Mucosa of descending colon (tissue), 3 donors: ENCODE measurements around the gene CERS2. TPM values are rescaled to one million over a fixed set of nuclear protein-coding genes. Genes with fewer than 3 reads are reported as not detected.
"Not testable (repeated sequence)": the region's sequence is repeated elsewhere in the genome, so short reads cannot be mapped to it uniquely, and the experiment has no call there.

ENCODE experiments used
- ATAC-seq: fragments of 200-7000 bp; cut with Tn5 transposase; one replicate; pipeline ENCODE4 v1.9.1; 2020; ENCODE audit warnings: mild to moderate bottlenecking, moderate library complexity
- DNase-seq, 3 donors: peaks; one replicate each; pipeline ENCODE4 v3.0.0-alpha.2; 2020
- H3K36me3 ChIP-seq: fragments of 200-600 bp; one replicate; pipeline ENCODE4 v1.8.0; 2021; ENCODE audit warnings: low read depth, mild to moderate bottlenecking
- H3K4me1 ChIP-seq: fragments of 200-600 bp; one replicate; pipeline ENCODE4 v1.8.0; 2021; ENCODE audit warnings: low read depth, mild to moderate bottlenecking
- H3K4me3 ChIP-seq: fragments of 200-600 bp; one replicate; pipeline ENCODE4 v1.8.0; 2021; ENCODE audit warnings: mild to moderate bottlenecking
- H3K9me3 ChIP-seq: fragments of 200-600 bp; one replicate; pipeline ENCODE4 v1.8.0; 2021; ENCODE audit warnings: mild to moderate bottlenecking
- intact Hi-C, 2 donors: fragments of 100-400 bp; cut with DNase I in 1 of 2; cut with micrococcal nuclease in 1 of 2; formaldehyde crosslinking; loops; one replicate each; pipeline versions ENCODE4 v1.11.0 to v1.11.1; 2022; cut with DNase I, micrococcal nuclease
- total RNA-seq, 3 donors: library from RNA; stranded (reverse); fragmentation: NEBNext Ultra II Directional in 2 of 3; extraction: Animal tissue kit (Norgen Biotek cat#: 25700) in 2 of 3; gene quantifications; one replicate each; pipeline versions ENCODE4 v1.2.1 to v1.2.4, GENCODE V29; 2021 to 2023
- TF ChIP-seq, protein P1 (sequence below): fragments of 200-600 bp; IDR thresholded peaks from one replicate; pipeline ENCODE4 v1.8.0; 2022; ENCODE audit warnings: antibody characterized with exemption, mild to moderate bottlenecking
- donor health status: DM: no; HTN: no; CAD: no; lungs with moderate emphysema.
- donor health status: DM: no; HTN: no; CAD: no.
- donor health status: DM: no; HTN: yes; CAD: no.

The CERS2 gene
- total RNA-seq, 3 donors from 2014 or later, result 142 to 209 (median 186) TPM

DNA sequence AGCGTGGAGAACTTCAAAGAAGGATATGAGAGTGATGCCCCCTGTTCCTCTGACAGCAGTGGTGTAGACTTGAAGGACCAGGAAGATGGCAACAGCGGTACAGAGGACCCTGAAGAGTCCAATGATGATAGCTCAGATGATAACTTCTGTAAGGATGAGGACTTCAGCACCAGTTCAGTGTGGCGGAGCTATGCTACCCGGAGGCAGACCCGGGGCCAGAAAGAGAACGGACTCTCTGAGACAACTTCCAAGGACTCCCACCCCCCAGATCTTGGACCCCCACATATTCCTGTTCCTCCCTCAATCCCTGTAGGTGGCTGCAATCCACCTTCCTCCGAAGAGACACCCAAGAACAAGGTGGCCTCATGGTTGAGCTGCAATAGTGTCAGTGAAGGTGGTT, 14.0 kb downstream of the CERS2 start:
- no peak for ATAC-seq
- TF ChIP-seq, protein P1, sequence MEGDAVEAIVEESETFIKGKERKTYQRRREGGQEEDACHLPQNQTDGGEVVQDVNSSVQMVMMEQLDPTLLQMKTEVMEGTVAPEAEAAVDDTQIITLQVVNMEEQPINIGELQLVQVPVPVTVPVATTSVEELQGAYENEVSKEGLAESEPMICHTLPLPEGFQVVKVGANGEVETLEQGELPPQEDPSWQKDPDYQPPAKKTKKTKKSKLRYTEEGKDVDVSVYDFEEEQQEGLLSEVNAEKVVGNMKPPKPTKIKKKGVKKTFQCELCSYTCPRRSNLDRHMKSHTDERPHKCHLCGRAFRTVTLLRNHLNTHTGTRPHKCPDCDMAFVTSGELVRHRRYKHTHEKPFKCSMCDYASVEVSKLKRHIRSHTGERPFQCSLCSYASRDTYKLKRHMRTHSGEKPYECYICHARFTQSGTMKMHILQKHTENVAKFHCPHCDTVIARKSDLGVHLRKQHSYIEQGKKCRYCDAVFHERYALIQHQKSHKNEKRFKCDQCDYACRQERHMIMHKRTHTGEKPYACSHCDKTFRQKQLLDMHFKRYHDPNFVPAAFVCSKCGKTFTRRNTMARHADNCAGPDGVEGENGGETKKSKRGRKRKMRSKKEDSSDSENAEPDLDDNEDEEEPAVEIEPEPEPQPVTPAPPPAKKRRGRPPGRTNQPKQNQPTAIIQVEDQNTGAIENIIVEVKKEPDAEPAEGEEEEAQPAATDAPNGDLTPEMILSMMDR, result no peak
- intact Hi-C loops, result no loop called here

DNA sequence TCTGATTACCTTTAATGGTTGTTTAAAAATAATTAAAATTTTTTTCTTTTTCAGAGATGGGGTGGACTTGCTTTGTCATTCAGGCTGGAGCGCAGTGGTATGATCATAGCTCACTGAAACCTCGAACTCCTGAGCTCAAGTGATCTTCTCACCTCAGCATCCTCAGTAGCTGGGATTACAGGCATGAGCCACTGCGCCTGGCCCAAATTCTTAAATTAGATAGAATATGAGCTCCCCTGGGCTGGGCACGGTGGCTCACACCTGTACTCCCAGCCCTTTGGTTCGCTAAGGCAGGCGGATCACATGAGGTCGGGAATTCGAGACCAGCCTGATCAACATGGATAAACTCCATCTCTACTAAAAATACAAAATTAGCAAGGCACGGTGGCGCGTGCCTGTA, 17.0 kb downstream of the CERS2 start:
- ATAC-seq (no peak), DNase-seq (no peak)
- H3K9me3 ChIP-seq, result no peaks in the 10 kb centered on the region

More for the DNA sequence above, 14.0 kb downstream of the CERS2 start:
- DNase-seq, result no peak
- H3K36me3 ChIP-seq, result peaks cover 11% of the 10 kb centered on the region
- no peaks in the 10 kb centered on the region for H3K9me3 ChIP-seq
- no peaks in the 10 kb centered on the region for H3K4me1 ChIP-seq
- H3K4me3 ChIP-seq, result no peak overlapping the region

GRCh38 chr1:150955280-150955679, 19.4 kb downstream of the CERS2 start:
- H3K36me3 ChIP-seq, result peaks cover 6% of the 10 kb centered on the region

More for the DNA sequence above, 17.0 kb downstream of the CERS2 start:
- no peaks in the 10 kb centered on the region for H3K4me1 ChIP-seq
- intact Hi-C loops, result no loop called here
- H3K36me3 ChIP-seq, result peaks cover 2% of the 10 kb centered on the region
- TF ChIP-seq, protein P1, result no peak
- H3K4me3 ChIP-seq, result no peak overlapping the region

DNA sequence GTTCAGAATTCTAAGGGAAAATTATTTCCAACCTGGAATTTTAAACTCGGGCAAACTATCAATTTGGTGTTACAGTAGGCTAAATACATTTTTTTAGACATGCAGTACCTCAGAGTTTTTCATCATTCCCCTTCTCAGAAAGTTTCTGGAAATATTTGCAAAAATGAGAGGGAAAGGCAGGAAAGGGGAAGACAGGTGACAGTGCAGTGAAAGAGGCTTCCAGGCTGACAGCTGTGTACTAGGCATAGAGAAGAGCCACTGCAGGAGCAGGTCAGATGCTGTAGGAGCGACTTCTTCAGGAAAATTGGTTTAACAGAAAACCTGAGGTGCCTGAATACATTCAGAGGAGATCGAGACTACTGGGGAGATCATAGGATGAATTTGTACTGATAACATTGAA, 19.9 kb downstream of the CERS2 start:
- intact Hi-C loops, result no loop called here
- H3K36me3 ChIP-seq, result peaks cover 9% of the 10 kb centered on the region
- ATAC-seq (no peak), DNase-seq (no peak)
- TF ChIP-seq, protein P1, result no peak
- H3K4me3 ChIP-seq, result no peak overlapping the region
- H3K9me3 ChIP-seq, result no peaks in the 10 kb centered on the region
- H3K4me1 ChIP-seq, result no peaks in the 10 kb centered on the region

More at GRCh38 chr1:150955280-150955679, 19.4 kb downstream of the CERS2 start:
- DNase-seq (no peak), ATAC-seq (no peak)
- Histone ChIP-seq H3K4me1 (no peaks in the 10 kb centered on the region), H3K9me3 (no peaks in the 10 kb centered on the region), H3K4me3 (no peak overlapping the region)
- intact Hi-C loops, result no loop called here
- TF ChIP-seq, protein P1, result no peak

GRCh38 chr1:150944856-150945255, 29.8 kb downstream of the CERS2 start:
- Histone ChIP-seq H3K4me3 (no peak overlapping the region), H3K4me1 (no peaks in the 10 kb centered on the region), H3K9me3 (no peaks in the 10 kb centered on the region), H3K36me3 (peaks cover 31% of the 10 kb centered on the region)
- ATAC-seq (no peak), DNase-seq (no peak)
- intact Hi-C loops, result no loop called here
- TF ChIP-seq, protein P1, result no peak

DNA sequence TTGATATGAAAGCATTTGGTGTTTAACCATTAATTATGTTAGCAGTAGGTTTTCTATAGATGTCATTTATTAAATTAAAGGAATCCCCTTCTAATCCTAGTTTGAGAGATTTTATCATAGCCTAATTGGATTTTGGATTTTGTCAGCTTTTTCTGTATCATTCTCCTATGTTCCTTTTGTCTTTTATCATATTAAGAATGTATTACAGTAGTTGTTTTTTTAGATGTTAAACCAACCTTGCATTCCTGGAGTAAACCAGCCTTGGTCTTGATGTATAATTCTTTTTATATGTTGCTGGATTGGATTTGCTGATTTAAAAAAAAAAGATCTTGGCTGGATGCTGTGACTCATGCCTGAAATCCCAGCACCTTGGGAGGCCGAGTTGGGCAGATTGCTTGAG, 42.9 kb downstream of the CERS2 start:
- TF ChIP-seq, protein P1, result no peak
- Histone ChIP-seq H3K4me3 (no peak overlapping the region), H3K9me3 (peaks cover 4% of the 10 kb centered on the region), H3K36me3 (peaks cover 18% of the 10 kb centered on the region), H3K4me1 (peaks cover 11% of the 10 kb centered on the region)
- DNase-seq, result no peak
- no peak for ATAC-seq
- intact Hi-C loops, result no loop called here

GRCh38 chr1:150928775-150929174, 45.9 kb downstream of the CERS2 start:
- Histone ChIP-seq H3K4me1 (peaks cover 10% of the 10 kb centered on the region), H3K36me3 (peaks cover 21% of the 10 kb centered on the region)
- not testable (repeated sequence) for H3K4me3 ChIP-seq, H3K9me3 ChIP-seq, ATAC-seq, DNase-seq
- intact Hi-C loops, result loop anchor here in 1 of 2 donors (10.0 kb wide), 1 partner anchor 46 kb away; the partner anchor contains the start of gene CERS2
